ENCODE results near the gene CAMK4. TPM values are rescaled to one million over a fixed set of nuclear protein-coding genes. Genes with fewer than 3 reads are reported as not detected.
"Not testable (repeated sequence)": the region's sequence is repeated elsewhere in the genome, so short reads cannot be mapped to it uniquely, and the experiment has no call there.

CAMK4 gene
- total RNA-seq, 1 experiment from 2014 or later = 23.3 TPM

DNA sequence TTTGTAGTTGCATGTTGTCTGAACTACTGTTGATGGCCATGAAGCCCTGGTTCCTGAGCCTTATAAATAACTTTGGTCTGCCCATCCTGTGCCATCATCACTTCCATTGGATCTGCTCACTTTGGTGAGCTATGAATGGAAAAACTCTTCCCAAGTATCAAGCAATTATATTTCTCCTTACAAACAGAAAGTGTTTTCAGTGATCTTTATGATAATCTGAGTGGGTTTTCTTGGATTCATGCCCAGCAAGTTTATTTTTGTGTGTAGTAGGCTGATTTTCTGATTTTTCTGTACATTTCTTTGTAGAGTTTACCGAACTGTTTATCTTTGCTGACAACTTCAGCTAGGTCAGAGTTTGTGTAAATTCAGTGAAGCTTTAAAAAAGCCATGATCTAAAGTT lies 31.0 kb downstream of the CAMK4 start:
- Mint-ChIP-seq H3K4me3 (ENCODE audit: low read depth, unreplicated experiment) (no peak overlapping the region), H3K36me3 (ENCODE audit: insufficient read depth, unreplicated experiment) (peaks cover 9% of the 10 kb centered on the region), H3K27ac (ENCODE audit: unreplicated experiment) (no peak overlapping the region), H3K9me3 (ENCODE audit: low read depth, unreplicated experiment) (no peaks in the 10 kb centered on the region), H3K4me1 (ENCODE audit: low read depth, unreplicated experiment) (peaks cover 12% of the 10 kb centered on the region), H3K27me3 (ENCODE audit: unreplicated experiment) (no peaks in the 10 kb centered on the region)
- CTCF ChIA-PET = interaction anchor here (0.9 to 2.0 kb wide), 2 partner anchors 18 to 32 kb away, joined by 3 to 4 read pairs; no protein-coding TSS in a partner anchor
- no peak for DNase-seq
- BruUV-seq (replicated peaks) = no TSS peak
- TF ChIP-seq, protein P1, sequence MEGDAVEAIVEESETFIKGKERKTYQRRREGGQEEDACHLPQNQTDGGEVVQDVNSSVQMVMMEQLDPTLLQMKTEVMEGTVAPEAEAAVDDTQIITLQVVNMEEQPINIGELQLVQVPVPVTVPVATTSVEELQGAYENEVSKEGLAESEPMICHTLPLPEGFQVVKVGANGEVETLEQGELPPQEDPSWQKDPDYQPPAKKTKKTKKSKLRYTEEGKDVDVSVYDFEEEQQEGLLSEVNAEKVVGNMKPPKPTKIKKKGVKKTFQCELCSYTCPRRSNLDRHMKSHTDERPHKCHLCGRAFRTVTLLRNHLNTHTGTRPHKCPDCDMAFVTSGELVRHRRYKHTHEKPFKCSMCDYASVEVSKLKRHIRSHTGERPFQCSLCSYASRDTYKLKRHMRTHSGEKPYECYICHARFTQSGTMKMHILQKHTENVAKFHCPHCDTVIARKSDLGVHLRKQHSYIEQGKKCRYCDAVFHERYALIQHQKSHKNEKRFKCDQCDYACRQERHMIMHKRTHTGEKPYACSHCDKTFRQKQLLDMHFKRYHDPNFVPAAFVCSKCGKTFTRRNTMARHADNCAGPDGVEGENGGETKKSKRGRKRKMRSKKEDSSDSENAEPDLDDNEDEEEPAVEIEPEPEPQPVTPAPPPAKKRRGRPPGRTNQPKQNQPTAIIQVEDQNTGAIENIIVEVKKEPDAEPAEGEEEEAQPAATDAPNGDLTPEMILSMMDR (IDR thresholded peaks at IDR 0.05; ENCODE audit: unreplicated experiment) = no peak
- intact Hi-C loops (cut with micrococcal nuclease; ENCODE audit: unreplicated experiment) = no loop called here

DNA sequence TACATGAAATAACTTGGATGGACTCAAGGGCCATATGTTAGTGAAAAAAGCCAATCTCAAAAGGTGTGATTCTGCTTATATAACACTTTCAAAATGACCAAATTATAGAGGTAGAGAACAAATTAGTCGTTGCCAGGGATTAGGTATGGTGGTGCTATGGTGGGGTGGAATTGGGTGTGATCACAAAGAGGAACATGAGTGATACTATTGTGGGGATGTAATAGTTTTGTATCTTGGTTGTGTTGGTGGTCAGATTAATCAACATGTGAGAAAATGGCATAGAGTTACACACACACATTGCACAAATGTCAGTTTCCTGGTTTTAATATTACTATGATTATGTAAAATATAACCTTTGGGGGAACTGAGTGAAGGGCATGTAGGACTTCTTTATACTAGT lies 31.9 kb downstream of the CAMK4 start:
- Mint-ChIP-seq H3K4me3 (ENCODE audit: low read depth, unreplicated experiment) (no peak overlapping the region), H3K27me3 (ENCODE audit: unreplicated experiment) (no peaks in the 10 kb centered on the region), H3K4me1 (ENCODE audit: low read depth, unreplicated experiment) (peaks cover 12% of the 10 kb centered on the region), H3K9me3 (ENCODE audit: low read depth, unreplicated experiment) (no peaks in the 10 kb centered on the region), H3K27ac (ENCODE audit: unreplicated experiment) (no peak overlapping the region), H3K36me3 (ENCODE audit: insufficient read depth, unreplicated experiment) (peaks cover 9% of the 10 kb centered on the region)
- BruUV-seq (replicated peaks) = no TSS peak
- CTCF ChIA-PET = no interaction called here
- no peak for DNase-seq
- intact Hi-C loops (cut with micrococcal nuclease; ENCODE audit: unreplicated experiment) = no loop called here
- TF ChIP-seq, protein P1 (IDR thresholded peaks at IDR 0.05; ENCODE audit: unreplicated experiment) = no peak

DNA sequence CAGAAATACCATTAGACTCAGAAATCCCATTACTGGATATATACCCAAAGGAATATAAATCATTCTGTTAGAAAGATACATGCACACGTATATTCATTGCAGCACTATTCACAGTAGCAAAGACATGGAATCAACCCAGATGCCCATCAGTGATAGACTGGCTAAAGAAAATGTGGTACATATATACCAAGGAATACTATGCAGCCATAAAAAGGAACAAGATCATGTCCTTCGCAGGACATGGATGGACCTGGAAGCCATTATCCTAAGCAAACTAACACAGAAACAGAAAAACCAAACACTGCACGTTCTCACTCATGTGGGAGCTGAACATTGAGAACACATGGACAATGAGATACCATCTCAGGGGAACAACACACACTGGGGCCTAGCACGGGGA lies 33.4 kb downstream of the CAMK4 start:
- not testable (repeated sequence) for BruUV-seq (replicated peaks)

DNA sequence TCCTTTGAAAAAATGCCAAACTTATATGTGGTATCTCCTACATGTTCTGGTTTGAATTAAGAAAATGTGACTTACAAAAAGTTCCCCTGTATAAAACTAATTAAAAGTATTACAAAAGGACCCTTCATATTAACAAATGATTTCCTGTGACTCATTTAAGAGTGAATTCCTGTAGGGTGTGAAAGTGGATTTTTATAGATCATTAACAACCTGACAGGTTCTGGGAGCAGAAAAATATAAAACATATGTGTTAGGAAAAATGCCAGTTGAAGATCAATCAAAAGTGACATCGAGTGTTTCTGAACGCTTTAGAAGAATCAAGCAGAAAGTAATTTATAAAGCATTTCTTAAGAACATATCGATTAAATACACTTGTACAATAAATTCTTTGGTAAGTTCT lies 35.5 kb downstream of the CAMK4 start:
- H3K27me3 Mint-ChIP-seq (ENCODE audit: unreplicated experiment) = no peaks in the 10 kb centered on the region
- H3K4me1 Mint-ChIP-seq (ENCODE audit: low read depth, unreplicated experiment) = peaks cover 8% of the 10 kb centered on the region
- intact Hi-C loops (cut with micrococcal nuclease; ENCODE audit: unreplicated experiment) = loop anchor here (2.0 kb wide), 1 partner anchor 37 kb away; no protein-coding TSS in a partner anchor
- BruUV-seq (replicated peaks) = no TSS peak
- H3K36me3 Mint-ChIP-seq (ENCODE audit: insufficient read depth, unreplicated experiment) = peaks cover 9% of the 10 kb centered on the region
- peaks cover 4% of the 10 kb centered on the region for H3K9me3 Mint-ChIP-seq (ENCODE audit: low read depth, unreplicated experiment)
- no peak overlapping the region for H3K4me3 Mint-ChIP-seq (ENCODE audit: low read depth, unreplicated experiment)
- DNase-seq = no peak
- no peak overlapping the region for H3K27ac Mint-ChIP-seq (ENCODE audit: unreplicated experiment)
- CTCF ChIA-PET = no interaction called here
- TF ChIP-seq, protein P1 (IDR thresholded peaks at IDR 0.05; ENCODE audit: unreplicated experiment) = no peak

More for the DNA sequence above, 33.4 kb downstream of the CAMK4 start:
- H3K4me1 Mint-ChIP-seq (ENCODE audit: low read depth, unreplicated experiment) = peaks cover 12% of the 10 kb centered on the region
- H3K27me3 Mint-ChIP-seq (ENCODE audit: unreplicated experiment); H3K4me3 Mint-ChIP-seq (ENCODE audit: low read depth, unreplicated experiment); H3K36me3 Mint-ChIP-seq (ENCODE audit: insufficient read depth, unreplicated experiment); DNase-seq; intact Hi-C loops (cut with micrococcal nuclease; ENCODE audit: unreplicated experiment); H3K9me3 Mint-ChIP-seq (ENCODE audit: low read depth, unreplicated experiment); CTCF ChIA-PET; H3K27ac Mint-ChIP-seq (ENCODE audit: unreplicated experiment): not testable (repeated sequence)

DNA sequence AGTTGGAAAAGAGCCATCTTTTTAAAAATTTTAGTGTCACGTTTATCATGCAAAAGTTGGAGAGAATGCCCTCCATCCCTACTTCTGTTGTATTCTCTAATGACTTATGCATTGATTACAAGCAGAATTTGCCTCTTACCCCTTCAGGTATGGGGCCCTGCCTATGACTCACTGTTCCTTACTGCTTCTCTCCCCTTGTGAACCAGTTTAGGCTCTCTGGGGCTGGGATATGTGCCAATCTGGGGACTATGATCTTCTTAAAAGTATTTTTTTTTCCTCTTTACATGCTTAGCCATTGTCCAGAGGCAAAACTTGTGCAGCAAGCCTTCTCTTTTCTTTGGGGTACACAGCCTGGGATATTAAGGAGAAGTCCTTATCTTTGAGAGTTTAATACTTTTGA lies 37.4 kb downstream of the CAMK4 start:
- Mint-ChIP-seq H3K27ac (ENCODE audit: unreplicated experiment) (no peak overlapping the region), H3K9me3 (ENCODE audit: low read depth, unreplicated experiment) (peaks cover 4% of the 10 kb centered on the region), H3K36me3 (ENCODE audit: insufficient read depth, unreplicated experiment) (peaks cover 9% of the 10 kb centered on the region), H3K4me3 (ENCODE audit: low read depth, unreplicated experiment) (no peak overlapping the region), H3K4me1 (ENCODE audit: low read depth, unreplicated experiment) (peaks cover 12% of the 10 kb centered on the region), H3K27me3 (ENCODE audit: unreplicated experiment) (no peaks in the 10 kb centered on the region)
- TF ChIP-seq, protein P1 (IDR thresholded peaks at IDR 0.05; ENCODE audit: unreplicated experiment) = no peak
- no TSS peak for BruUV-seq (replicated peaks)
- peak; percentile 51 for DNase-seq
- CTCF ChIA-PET = no interaction called here
- intact Hi-C loops (cut with micrococcal nuclease; ENCODE audit: unreplicated experiment) = loop anchor here (2.0 kb wide), 1 partner anchor 39 kb away; no protein-coding TSS in a partner anchor
